ENCODE data around the gene PRKCD. TPM values are rescaled to one million over a fixed set of nuclear protein-coding genes. Genes with fewer than 3 reads are reported as not detected.

Gene PRKCD
- total RNA-seq, 2 experiments from 2014 or later, result 23.4 to 24.8 TPM

- CTCF ChIA-PET, result no interaction called here
- Mint-ChIP-seq H3K36me3 (ENCODE audit: low read depth) (peaks cover 24% of the 10 kb centered on the region), H3K4me3 (no peak overlapping the region), H3K4me1 (peaks cover 4% of the 10 kb centered on the region), H3K27me3 (no peaks in the 10 kb centered on the region), H3K9me3 (no peaks in the 10 kb centered on the region), H3K27ac (no peak overlapping the region)
- DNase-seq, result no peak
- POLR2A ChIA-PET, result no interaction called here
Measured at GRCh38 chr3:53223541-53223966, 62.5 kb downstream of the PRKCD start.

- Mint-ChIP-seq H3K27me3 (no peaks in the 10 kb centered on the region), H3K9me3 (no peaks in the 10 kb centered on the region), H3K36me3 (ENCODE audit: low read depth) (peaks cover 29% of the 10 kb centered on the region), H3K4me3 (no peak overlapping the region), H3K4me1 (peaks cover 4% of the 10 kb centered on the region), H3K27ac (no peak overlapping the region)
- CTCF ChIA-PET, result no interaction called here
- no peak for DNase-seq
- POLR2A ChIA-PET, result no interaction called here
Measured at GRCh38 chr3:53224026-53224425, 63.0 kb downstream of the PRKCD start.

GRCh38 chr3:53224536-53224935 lies 63.5 kb downstream of the PRKCD start:
- Mint-ChIP-seq H3K4me3 (no peak overlapping the region), H3K36me3 (ENCODE audit: low read depth) (peaks cover 33% of the 10 kb centered on the region), H3K27me3 (no peaks in the 10 kb centered on the region), H3K27ac (no peak overlapping the region), H3K9me3 (no peaks in the 10 kb centered on the region), H3K4me1 (peaks cover 4% of the 10 kb centered on the region)
- ChIA-PET POLR2A (no interaction called here), CTCF (no interaction called here)
- no peak for DNase-seq

- Mint-ChIP-seq H3K4me1 (no peaks in the 10 kb centered on the region), H3K9me3 (no peaks in the 10 kb centered on the region), H3K4me3 (no peak overlapping the region), H3K27me3 (no peaks in the 10 kb centered on the region), H3K36me3 (ENCODE audit: low read depth) (peaks cover 36% of the 10 kb centered on the region), H3K27ac (no peak overlapping the region)
- ChIA-PET CTCF (no interaction called here), POLR2A (no interaction called here)
- no peak for DNase-seq
Measured at GRCh38 chr3:53225181-53225580, 64.2 kb downstream of the PRKCD start.

GRCh38 chr3:53225651-53226050 lies 64.6 kb downstream of the PRKCD start:
- ChIA-PET POLR2A (no interaction called here), CTCF (no interaction called here)
- no peak for DNase-seq
- Mint-ChIP-seq H3K36me3 (ENCODE audit: low read depth) (peaks cover 39% of the 10 kb centered on the region), H3K9me3 (no peaks in the 10 kb centered on the region), H3K27me3 (no peaks in the 10 kb centered on the region), H3K27ac (no peak overlapping the region), H3K4me1 (no peaks in the 10 kb centered on the region), H3K4me3 (no peak overlapping the region)

GRCh38 chr3:53226142-53226840 lies 65.3 kb downstream of the PRKCD start:
- Mint-ChIP-seq H3K27ac (no peak overlapping the region), H3K4me3 (no peak overlapping the region), H3K27me3 (no peaks in the 10 kb centered on the region), H3K4me1 (no peaks in the 10 kb centered on the region), H3K9me3 (no peaks in the 10 kb centered on the region), H3K36me3 (ENCODE audit: low read depth) (peaks cover 42% of the 10 kb centered on the region)
- POLR2A ChIA-PET, result no interaction called here
- CTCF ChIA-PET, result no interaction called here
- no peak for DNase-seq

GRCh38 chr3:53226841-53227407 lies 65.9 kb downstream of the PRKCD start:
- CTCF ChIA-PET, result no interaction called here
- H3K4me3 Mint-ChIP-seq, result no peak overlapping the region
- peaks cover 45% of the 10 kb centered on the region for H3K36me3 Mint-ChIP-seq (ENCODE audit: low read depth)
- H3K9me3 Mint-ChIP-seq, result no peaks in the 10 kb centered on the region
- no peaks in the 10 kb centered on the region for H3K4me1 Mint-ChIP-seq
- no peaks in the 10 kb centered on the region for H3K27me3 Mint-ChIP-seq
- no peak for DNase-seq
- POLR2A ChIA-PET, result interaction anchor here (1.0 kb wide), 1 partner anchor 31 kb away, joined by 3 read pairs; no protein-coding TSS in a partner anchor
- no peak overlapping the region for H3K27ac Mint-ChIP-seq

GRCh38 chr3:53227993-53228885 lies 67.2 kb downstream of the PRKCD start:
- no peak overlapping the region for H3K4me3 Mint-ChIP-seq
- no peaks in the 10 kb centered on the region for H3K9me3 Mint-ChIP-seq
- no peak for DNase-seq
- no peaks in the 10 kb centered on the region for H3K27me3 Mint-ChIP-seq
- H3K27ac Mint-ChIP-seq, result no peak overlapping the region
- H3K36me3 Mint-ChIP-seq (ENCODE audit: low read depth), result peaks cover 55% of the 10 kb centered on the region
- ChIA-PET CTCF (no interaction called here), POLR2A (no interaction called here)
- no peaks in the 10 kb centered on the region for H3K4me1 Mint-ChIP-seq

GRCh38 chr3:53229171-53229570 lies 68.2 kb downstream of the PRKCD start:
- DNase-seq, result no peak
- ChIA-PET POLR2A (no interaction called here), CTCF (no interaction called here)
- Mint-ChIP-seq H3K27ac (no peak overlapping the region), H3K4me1 (peaks cover under 1% of the 10 kb centered on the region), H3K27me3 (no peaks in the 10 kb centered on the region), H3K9me3 (no peaks in the 10 kb centered on the region), H3K36me3 (ENCODE audit: low read depth) (peaks cover 60% of the 10 kb centered on the region), H3K4me3 (no peak overlapping the region)

GRCh38 chr3:53229606-53230005 lies 68.6 kb downstream of the PRKCD start:
- Mint-ChIP-seq H3K27me3 (no peaks in the 10 kb centered on the region), H3K4me1 (peaks cover 5% of the 10 kb centered on the region), H3K9me3 (no peaks in the 10 kb centered on the region), H3K4me3 (no peak overlapping the region), H3K27ac (no peak overlapping the region), H3K36me3 (ENCODE audit: low read depth) (peaks cover 64% of the 10 kb centered on the region)
- ChIA-PET POLR2A (no interaction called here), CTCF (no interaction called here)
- DNase-seq, result no peak

GRCh38 chr3:53230041-53230621 lies 69.1 kb downstream of the PRKCD start:
- CTCF ChIA-PET, result no interaction called here
- Mint-ChIP-seq H3K4me3 (no peak overlapping the region), H3K36me3 (ENCODE audit: low read depth) (peaks cover 67% of the 10 kb centered on the region), H3K4me1 (peaks cover 8% of the 10 kb centered on the region), H3K9me3 (no peaks in the 10 kb centered on the region), H3K27ac (no peak overlapping the region), H3K27me3 (no peaks in the 10 kb centered on the region)
- POLR2A ChIA-PET, result no interaction called here
- no peak for DNase-seq

GRCh38 chr3:53230789-53231188 lies 69.8 kb downstream of the PRKCD start:
- Mint-ChIP-seq H3K9me3 (no peaks in the 10 kb centered on the region), H3K4me1 (peaks cover 14% of the 10 kb centered on the region), H3K27me3 (no peaks in the 10 kb centered on the region), H3K36me3 (ENCODE audit: low read depth) (peaks cover 65% of the 10 kb centered on the region), H3K27ac (no peak overlapping the region), H3K4me3 (no peak overlapping the region)
- ChIA-PET CTCF (no interaction called here), POLR2A (no interaction called here)
- no peak for DNase-seq

Data from activated CD4-positive, alpha-beta memory T cell treated with anti-CD3 and anti-CD28 coated beads, Interleukin-2, amount 10 ng/mL, durations not matched to agents 7 days and 5 days (primary cell).